ENCODE data around the gene PTH1R.

The PTH1R gene

DNA sequence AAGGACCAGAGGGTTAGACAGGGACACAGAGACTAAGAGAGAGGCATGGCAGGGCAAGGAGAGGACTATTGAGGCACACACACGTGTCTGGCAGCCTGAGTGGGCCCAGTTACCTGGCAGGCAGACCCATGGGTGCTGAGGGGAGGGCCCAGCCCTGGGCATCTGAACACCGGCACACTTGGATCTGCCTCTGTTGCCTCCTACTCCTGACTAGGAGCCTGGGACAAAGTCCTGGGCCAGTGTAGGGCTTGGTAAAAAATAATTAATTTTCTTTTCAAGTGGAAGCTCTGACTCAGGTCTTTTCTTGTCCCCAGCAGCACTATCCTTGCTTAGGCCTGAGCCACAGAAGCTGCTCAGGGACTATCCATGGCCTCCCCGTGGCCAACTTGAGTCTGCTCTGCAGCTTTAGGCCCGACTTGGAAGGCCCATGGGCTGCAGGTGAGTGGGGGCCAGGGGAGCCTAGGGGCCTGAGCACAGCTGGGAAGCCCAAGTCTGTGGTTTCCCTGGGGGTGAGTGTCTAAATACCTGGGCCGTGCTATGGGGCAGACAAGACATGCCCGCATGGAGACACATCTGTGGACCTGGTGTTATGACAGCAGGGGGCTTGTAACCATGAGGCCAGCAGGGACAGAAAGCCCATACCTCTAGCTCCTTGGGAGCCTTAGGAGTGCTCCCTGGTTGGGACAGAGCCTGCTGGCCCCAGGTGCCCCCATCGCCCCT lies at the start of gene PTH1R:
PTH1R (plus strand) TSS at position 316 of the 720 bp plus-strand sequence. CDS start 5,839 bp downstream, outside the sequence.
- no peak for DNase-seq

- no peak for DNase-seq
Measured at GRCh38 chr3:46829699-46830208, 47.8 kb upstream of the PTH1R start.

DNA sequence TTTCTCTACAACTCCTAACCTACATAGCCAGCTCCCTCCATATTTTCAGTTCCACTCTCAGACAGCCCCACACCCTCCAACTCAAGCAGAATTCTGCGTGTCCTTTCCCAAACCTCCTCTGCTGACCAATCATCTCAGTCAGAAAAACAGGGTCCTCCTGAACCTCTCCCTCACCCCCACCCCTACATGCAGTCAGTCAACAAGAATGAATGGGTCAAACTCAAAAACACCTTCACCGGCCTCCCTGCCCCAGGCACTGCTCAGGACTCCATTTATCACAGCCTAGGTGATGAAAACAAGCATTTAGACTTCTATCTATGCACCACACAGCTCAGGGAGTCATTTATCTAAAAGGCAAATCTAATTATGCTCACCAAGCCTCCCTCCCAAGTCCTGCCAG lies 46.7 kb upstream of the PTH1R start:
- DNase-seq: no peak

DNA sequence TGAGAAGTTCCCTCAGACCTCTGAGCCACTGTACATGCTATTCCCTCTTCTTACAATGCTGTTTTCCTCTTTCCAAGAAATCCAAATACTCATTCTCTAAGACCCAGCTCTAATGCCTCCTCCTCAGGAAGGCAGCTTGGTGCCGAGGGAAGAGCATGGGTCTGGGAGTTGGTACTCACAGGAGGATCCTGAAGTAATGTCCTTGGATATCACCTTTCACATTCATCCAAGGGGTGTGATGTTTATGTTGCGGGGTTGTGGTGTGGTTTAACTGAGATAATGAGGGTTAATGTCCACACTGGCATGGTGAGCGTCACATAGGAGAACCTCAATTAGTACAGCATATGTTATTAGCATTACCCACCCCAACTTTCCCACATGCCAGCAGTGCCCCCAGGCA lies 46.2 kb upstream of the PTH1R start:
- DNase-seq: no peak

- no peak for DNase-seq
Measured at GRCh38 chr3:46831841-46832240, 45.7 kb upstream of the PTH1R start.

DNA sequence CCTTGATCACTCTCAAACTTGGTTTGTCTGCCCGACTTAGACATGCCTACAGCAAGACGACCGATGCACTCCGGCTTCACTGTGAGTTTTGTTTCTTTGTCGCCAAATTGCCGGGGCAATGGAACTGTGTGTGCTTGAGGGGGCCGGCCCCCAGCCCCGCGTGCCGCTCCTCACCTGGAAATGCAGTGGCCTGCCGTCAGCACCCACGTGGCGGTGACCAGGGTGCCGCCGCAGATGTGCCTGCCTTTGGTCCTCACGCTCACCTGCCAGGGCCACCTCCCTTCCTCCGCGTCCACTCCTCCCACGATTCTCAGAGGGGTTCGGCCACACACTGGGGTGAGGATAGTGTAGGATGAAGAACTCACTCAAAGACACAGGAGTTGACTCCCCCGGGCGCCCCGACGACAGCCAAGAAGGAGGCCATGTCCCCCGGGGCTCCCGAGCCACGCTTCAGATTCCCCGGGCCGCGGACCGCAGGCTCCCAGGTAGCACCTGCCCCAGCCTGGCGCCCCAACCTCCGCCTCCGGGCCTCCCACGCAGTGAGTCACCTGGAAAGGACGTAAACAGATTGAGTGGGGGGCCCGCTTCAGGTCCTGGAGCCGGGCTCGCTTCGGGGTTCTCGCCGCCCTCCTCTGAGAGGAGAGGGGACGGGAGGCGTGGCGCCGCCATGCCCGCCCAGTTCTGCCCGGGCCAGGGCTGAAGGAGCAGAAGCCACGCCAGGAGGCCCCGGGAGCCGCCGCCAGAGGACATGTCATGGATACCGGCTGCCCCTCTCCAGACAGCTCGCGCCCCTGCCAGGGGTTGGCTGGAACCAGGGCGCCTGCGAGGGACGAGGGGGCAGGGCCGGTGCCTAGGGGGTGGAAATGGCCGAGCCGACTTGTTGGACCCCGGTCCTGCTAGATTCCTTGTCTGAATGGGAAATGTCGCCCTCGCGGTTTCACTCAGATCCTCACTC lies 43.9 kb upstream of the PTH1R start:
- no peak for DNase-seq

GRCh38 chr3:46835054-46835453 lies 42.5 kb upstream of the PTH1R start:
- no peak for DNase-seq

DNA sequence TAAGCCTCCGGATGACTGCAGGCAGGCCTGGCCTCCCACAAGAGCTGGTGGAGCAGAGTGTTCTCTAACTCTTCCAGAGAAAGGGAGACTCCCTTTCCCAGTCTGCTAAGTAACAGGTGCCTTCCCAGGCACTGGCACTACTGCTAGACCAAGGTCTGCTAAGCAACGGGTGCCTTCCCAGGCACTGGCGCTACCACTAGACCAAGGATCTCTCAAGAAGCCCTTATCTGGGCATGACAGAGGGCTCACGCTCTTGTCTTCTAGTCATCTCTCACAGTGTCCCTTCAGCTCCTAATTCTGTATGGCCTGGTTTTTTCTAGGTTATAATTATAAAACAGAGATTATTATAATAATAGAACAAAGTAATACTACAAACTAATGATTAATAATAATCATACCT lies 42.0 kb upstream of the PTH1R start:
- DNase-seq: no peak

GRCh38 chr3:46838301-46838700 lies 39.2 kb upstream of the PTH1R start:
- DNase-seq: no peak

DNA sequence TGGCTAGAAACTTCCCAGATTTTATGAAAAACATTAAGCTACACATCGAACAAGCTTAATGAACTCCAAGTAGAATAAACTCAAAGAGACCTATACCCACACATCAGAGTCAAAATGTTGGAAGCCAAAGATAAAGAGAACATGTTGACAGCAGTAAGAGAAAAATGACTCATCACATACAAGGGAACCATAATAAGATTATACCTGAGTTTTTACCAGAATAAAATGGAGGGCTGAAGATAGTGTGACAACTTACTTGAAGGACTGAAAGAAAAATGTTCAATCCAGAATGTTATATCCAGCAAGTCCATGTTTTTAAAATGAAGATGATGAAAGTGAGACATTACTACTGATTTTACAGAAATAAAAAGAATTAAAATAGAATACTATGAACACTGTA lies 37.0 kb upstream of the PTH1R start:
- no peak for DNase-seq

- no peak for DNase-seq
Measured at GRCh38 chr3:46843508-46843907, 34.0 kb upstream of the PTH1R start.

DNA sequence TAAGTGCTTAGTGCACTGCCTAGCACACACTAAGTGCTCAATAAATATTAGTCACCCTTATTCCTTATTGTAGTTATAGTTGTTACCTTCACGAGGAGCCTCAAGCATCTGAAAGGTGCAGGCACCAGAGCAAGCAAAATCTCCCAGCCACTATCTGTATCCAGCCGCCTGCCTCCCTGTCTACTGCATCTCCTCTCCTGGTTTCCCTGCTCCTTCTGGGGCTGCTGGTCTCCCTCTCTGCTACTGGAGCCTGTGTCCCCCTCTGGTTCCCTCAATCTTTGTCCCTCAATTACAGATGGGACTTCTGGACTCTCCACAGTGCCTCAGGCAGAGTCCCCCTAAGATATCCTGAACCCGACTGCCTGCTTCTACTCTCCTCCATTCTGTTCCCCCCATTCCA lies 33.1 kb upstream of the PTH1R start:
- no peak for DNase-seq

GRCh38 chr3:46844881-46845312 lies 32.6 kb upstream of the PTH1R start:
- no peak for DNase-seq

- DNase-seq: no peak
Measured at GRCh38 chr3:46845397-46845859, 32.1 kb upstream of the PTH1R start.

DNA sequence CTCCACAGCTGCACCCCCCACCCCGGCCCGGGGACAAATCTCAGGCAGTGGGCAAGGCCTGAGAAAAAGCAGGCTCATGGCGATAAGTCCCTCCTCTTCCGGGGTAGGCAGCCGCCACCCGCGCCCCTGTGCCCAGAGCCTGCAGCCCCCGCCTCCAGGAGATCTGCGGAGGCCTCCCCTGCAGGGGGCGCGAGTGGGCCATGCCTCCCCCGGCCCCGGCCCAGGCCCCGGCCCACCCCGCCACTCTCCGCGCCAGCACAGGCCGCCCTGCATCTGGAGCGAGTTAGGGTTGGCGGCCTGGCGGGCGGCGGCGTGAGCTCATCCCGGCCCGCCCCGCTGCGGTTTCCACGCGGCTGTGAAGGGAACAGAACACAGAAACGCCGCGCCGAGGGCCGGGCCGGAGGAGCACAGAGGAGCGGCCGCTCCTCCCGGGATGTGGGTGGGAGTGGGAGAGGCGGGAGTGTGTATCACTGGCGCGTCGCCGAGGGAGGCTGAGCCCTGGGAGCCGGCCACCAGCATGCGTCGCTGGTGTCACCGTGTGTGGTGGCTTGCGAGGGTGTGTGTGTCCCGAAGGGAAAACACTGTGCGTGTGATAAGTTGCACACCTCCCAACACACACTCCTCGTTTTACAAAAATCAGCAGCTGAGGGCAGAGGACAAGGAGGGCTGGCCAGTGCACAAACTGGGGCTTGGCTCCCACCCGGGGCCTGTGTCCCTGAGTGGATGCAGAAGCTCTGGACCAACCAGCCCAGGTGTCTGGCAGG lies 31.5 kb upstream of the PTH1R start:
- peak; percentile 72 for DNase-seq

- DNase-seq: no peak
Measured at GRCh38 chr3:46846624-46847542, 30.6 kb upstream of the PTH1R start.

- no peak for DNase-seq
Measured at GRCh38 chr3:46847744-46848143, 29.8 kb upstream of the PTH1R start.

GRCh38 chr3:46848271-46849044 lies 29.1 kb upstream of the PTH1R start:
- peak; percentile 57 for DNase-seq

DNA sequence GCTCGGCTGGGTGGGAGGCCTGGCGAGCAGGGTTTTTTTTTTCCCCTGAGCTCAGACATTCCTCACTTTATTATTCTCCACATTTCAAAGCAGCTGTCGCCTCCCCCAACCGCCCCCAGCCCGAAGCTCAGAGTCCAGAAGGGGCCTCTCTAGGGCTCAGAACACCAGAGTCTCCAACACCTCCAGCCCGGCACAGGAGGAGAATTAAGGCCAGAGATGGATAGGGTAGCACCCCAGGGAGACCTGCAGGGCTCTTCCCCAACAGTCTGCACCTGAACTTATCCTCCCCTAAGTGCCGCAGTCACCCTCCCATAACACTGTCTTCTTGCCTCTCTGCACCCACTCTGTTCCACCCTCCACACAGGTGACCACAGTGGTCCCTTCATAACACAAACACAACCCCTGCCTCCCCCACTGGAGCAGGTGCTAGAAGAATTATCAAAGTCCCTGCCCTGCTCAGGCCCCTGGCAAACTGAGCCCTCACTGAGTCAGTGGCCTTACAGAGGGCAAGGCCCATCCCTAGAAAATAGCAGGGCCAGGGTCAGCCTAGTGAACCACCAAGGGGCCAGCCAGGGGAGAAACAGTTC lies 28.4 kb upstream of the PTH1R start:
- peak; percentile 22 for DNase-seq

DNA sequence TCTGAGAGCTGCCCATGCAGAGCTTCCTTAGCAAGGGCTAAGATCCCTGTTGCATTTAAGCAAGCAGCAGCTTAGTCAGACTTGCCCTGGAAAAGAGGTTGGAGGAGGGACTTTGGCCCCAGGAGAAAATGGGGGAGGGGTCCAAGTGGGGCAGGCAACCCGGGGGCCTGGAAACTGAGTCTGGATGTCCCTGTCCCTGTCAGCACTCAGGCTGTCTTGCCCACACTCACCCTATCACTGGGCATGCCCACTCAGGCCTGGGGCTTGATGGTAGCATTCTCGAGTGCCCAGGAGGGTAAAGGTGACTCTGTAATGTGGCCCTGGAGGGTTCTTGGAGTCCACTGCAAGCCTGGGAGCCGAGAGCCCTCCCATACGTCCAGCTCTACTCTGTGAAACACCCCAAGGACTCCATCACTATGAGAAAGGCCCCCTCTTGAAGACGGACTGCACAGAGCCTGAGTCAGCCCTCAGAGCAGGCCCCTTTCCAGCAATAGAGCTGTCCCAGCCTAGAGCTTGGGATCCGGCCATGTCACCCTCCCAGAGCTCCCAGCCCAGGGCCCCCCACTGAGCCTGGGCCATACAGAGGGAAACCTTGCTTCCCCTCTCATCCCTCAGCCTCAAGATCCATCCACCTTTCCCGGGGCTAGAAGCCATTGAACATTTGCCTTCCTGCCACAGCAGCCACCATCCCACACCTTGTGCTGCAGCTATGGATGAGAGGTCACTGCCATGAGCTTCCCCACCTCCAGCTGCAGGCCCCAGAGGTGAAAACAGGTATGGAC lies 27.6 kb upstream of the PTH1R start:
- DNase-seq: peak; percentile 26
